Thymus (tissue), 14 donors: Measurements from ENCODE around the gene MUC16. TPM values are rescaled to one million over a fixed set of nuclear protein-coding genes. Genes with fewer than 3 reads are reported as not detected.
"Not testable (repeated sequence)": the region's sequence is repeated elsewhere in the genome, so short reads cannot be mapped to it uniquely, and the experiment has no call there.

Source experiments
- DNase-seq, 9 donors: peaks; one replicate each; pipeline ENCODE4 v3.0.0-alpha.2; 2013; ENCODE audit warnings: low spot score in 9 of 9, low read depth in 6 of 9, missing footprints in 1 of 9
- H3K27ac ChIP-seq, 2 donors: one replicate each; pipeline ENCODE4 v1.5.1; 2013; ENCODE audit warnings: control low read depth in 1 of 2, low read depth in 1 of 2, low read length in 1 of 2, mild to moderate bottlenecking in 1 of 2, moderate library complexity in 1 of 2
- H3K27me3 ChIP-seq, 2 donors: one replicate each; pipeline ENCODE4 v1.5.1; 2013; ENCODE audit warnings: low read length in 1 of 2; ENCODE audit not compliant: control insufficient read depth in 2 of 2, insufficient read depth in 1 of 2
- H3K36me3 ChIP-seq, 2 donors: one replicate each; pipeline ENCODE4 v1.5.1; 2013; ENCODE audit warnings: low read length in 1 of 2, mild to moderate bottlenecking in 1 of 2, moderate library complexity in 1 of 2; ENCODE audit not compliant: control insufficient read depth in 2 of 2, insufficient read depth in 2 of 2
- H3K4me1 ChIP-seq, 2 donors: one replicate each; pipeline ENCODE4 v1.5.1; 2013; ENCODE audit warnings: low read length in 2 of 2; ENCODE audit not compliant: control insufficient read depth in 2 of 2, insufficient read depth in 2 of 2
- H3K4me3 ChIP-seq, 2 donors: one replicate each; pipeline ENCODE4 v1.5.1; 2013; ENCODE audit warnings: low read length in 2 of 2, control low read depth in 1 of 2, mild to moderate bottlenecking in 1 of 2
- H3K9me3 ChIP-seq, 2 donors: one replicate each; pipeline ENCODE4 v1.5.1; 2013; ENCODE audit warnings: low read length in 1 of 2, mild to moderate bottlenecking in 1 of 2; ENCODE audit not compliant: control insufficient read depth in 2 of 2, insufficient read depth in 1 of 2
- WGBS: extraction: QIAGEN DNeasy Blood & Tissue Kit; methylation state at CpG from one replicate; pipeline ENCODE4 v1.1.7; 2013; 5-methylcytosine and 5-hydroxymethylcytosine counted together
- long read RNA-seq, 10 donors: transcript quantifications; one replicate each; lab custom pipeline, GENCODE V29; 2026
- polyA plus RNA-seq: library from polyadenylated mRNA; stranded (reverse); fragments of 200-250 nt; gene quantifications from one replicate; pipeline ENCODE4 v1.2.3, GENCODE V29; 2013
- total RNA-seq: library from RNA; stranded (reverse); fragments of 120-200 nt; gene quantifications from one replicate; pipeline ENCODE4 v1.2.4, GENCODE V29; 2013
- donor health status: healthy.

Gene MUC16
- 0.61 TPM for total RNA-seq
- polyA plus RNA-seq = 7.2 TPM
- long read RNA-seq, donor 1 = 0 reads
- long read RNA-seq, donor 2 = 0 reads
- long read RNA-seq, donor 3 = 0 reads
- long read RNA-seq, donor 4 = 0 reads
- long read RNA-seq, donor 5 = 0 reads
- long read RNA-seq, donor 6 = 0 reads
- long read RNA-seq, donor 7 = 0 reads
- long read RNA-seq, donor 8 = 0 reads
- long read RNA-seq, donor 9 = 0 reads
- long read RNA-seq, donor 10 = 0 reads

- H3K36me3 ChIP-seq = no peaks in the 10 kb centered on the region
- H3K4me3 ChIP-seq = no peak within 1 kb of the TSS
- peaks cover 0 to 1% of the 10 kb centered on the region in 2 donors for H3K9me3 ChIP-seq
- H3K27ac ChIP-seq = peak within 1 kb of the TSS in 1 of 2 donors; percentile 2
- no peak for DNase-seq
- no peaks in the 10 kb centered on the region for H3K27me3 ChIP-seq
- WGBS = 83% methylated on average over 20 of the region's 20 CpGs
- no peaks in the 10 kb centered on the region for H3K4me1 ChIP-seq
Measured at GRCh38 chr19:9009935-9010651, at the start of gene MUC16. Gene MUC16, minus strand, starts transcription at chr19:9010409.

- no peaks in the 10 kb centered on the region for H3K9me3 ChIP-seq
- no peaks in the 10 kb centered on the region for H3K36me3 ChIP-seq
- WGBS = 86% methylated on average over 12 of the region's 12 CpGs
- peak overlapping the region in 1 of 2 donors; percentile 31 for H3K27ac ChIP-seq
- H3K27me3 ChIP-seq = no peaks in the 10 kb centered on the region
- no peaks in the 10 kb centered on the region for H3K4me1 ChIP-seq
- no peak for DNase-seq
- H3K4me3 ChIP-seq = no peak overlapping the region
Measured at GRCh38 chr19:9058905-9059667, 48.9 kb upstream of the MUC16 start.

GRCh38 chr19:9057505-9058258 is 47.5 kb upstream of the MUC16 start:
- DNase-seq = no peak
- Histone ChIP-seq H3K4me3 (no peak overlapping the region), H3K4me1 (no peaks in the 10 kb centered on the region), H3K9me3 (no peaks in the 10 kb centered on the region), H3K27me3 (no peaks in the 10 kb centered on the region), H3K27ac (no peak overlapping the region), H3K36me3 (no peaks in the 10 kb centered on the region)
- WGBS = 87% methylated on average over 4 of the region's 4 CpGs

GRCh38 chr19:9056131-9056530 is 45.9 kb upstream of the MUC16 start:
- DNase-seq, H3K4me3 ChIP-seq, H3K27me3 ChIP-seq, H3K27ac ChIP-seq, H3K4me1 ChIP-seq, H3K36me3 ChIP-seq, H3K9me3 ChIP-seq: not testable (repeated sequence)
- 98% methylated on average over 9 of the region's 9 CpGs for WGBS

- H3K27ac ChIP-seq = no peak overlapping the region
- no peak for DNase-seq
- H3K27me3 ChIP-seq = no peaks in the 10 kb centered on the region
- 44% methylated on average over 8 of the region's 8 CpGs for WGBS
- H3K4me3 ChIP-seq = no peak overlapping the region
- no peaks in the 10 kb centered on the region for H3K36me3 ChIP-seq
- no peaks in the 10 kb centered on the region for H3K9me3 ChIP-seq
- no peaks in the 10 kb centered on the region for H3K4me1 ChIP-seq
Measured at GRCh38 chr19:9054765-9055164, 44.6 kb upstream of the MUC16 start.

- H3K27me3 ChIP-seq = no peaks in the 10 kb centered on the region
- no peak for DNase-seq
- no peaks in the 10 kb centered on the region for H3K4me1 ChIP-seq
- H3K4me3 ChIP-seq = no peak overlapping the region
- no peaks in the 10 kb centered on the region for H3K9me3 ChIP-seq
- H3K36me3 ChIP-seq = no peaks in the 10 kb centered on the region
- WGBS = 94% methylated on average over 8 of the region's 8 CpGs
- H3K27ac ChIP-seq = no peak overlapping the region
Measured at GRCh38 chr19:9054207-9054606, 44.0 kb upstream of the MUC16 start.

- WGBS = 98% methylated on average over 6 of the region's 6 CpGs
- not testable (repeated sequence) for H3K27ac ChIP-seq, H3K4me1 ChIP-seq, H3K9me3 ChIP-seq, H3K4me3 ChIP-seq, H3K36me3 ChIP-seq, DNase-seq, H3K27me3 ChIP-seq
Measured at GRCh38 chr19:9053674-9054073, 43.5 kb upstream of the MUC16 start.

- DNase-seq = no peak
- H3K27ac ChIP-seq = no peak overlapping the region
- no peaks in the 10 kb centered on the region for H3K36me3 ChIP-seq
- H3K27me3 ChIP-seq = no peaks in the 10 kb centered on the region
- no peak overlapping the region for H3K4me3 ChIP-seq
- H3K4me1 ChIP-seq = no peaks in the 10 kb centered on the region
- WGBS = 97% methylated on average over 4 of the region's 4 CpGs
- H3K9me3 ChIP-seq = no peaks in the 10 kb centered on the region
Measured at GRCh38 chr19:9052894-9053293, 42.7 kb upstream of the MUC16 start.

- 62% methylated on average over 4 of the region's 4 CpGs for WGBS
- no peak overlapping the region for H3K27ac ChIP-seq
- H3K27me3 ChIP-seq = no peaks in the 10 kb centered on the region
- H3K4me3 ChIP-seq = no peak overlapping the region
- no peak for DNase-seq
- no peaks in the 10 kb centered on the region for H3K9me3 ChIP-seq
- H3K36me3 ChIP-seq = no peaks in the 10 kb centered on the region
- no peaks in the 10 kb centered on the region for H3K4me1 ChIP-seq
Measured at GRCh38 chr19:9046694-9047093, 36.5 kb upstream of the MUC16 start.
